GM19025 (cell line): ENCODE measurements around the gene SIRT1.
"Not testable (repeated sequence)": the region's sequence is repeated elsewhere in the genome, so short reads cannot be mapped to it uniquely, and the experiment has no call there.

Source experiments
- ATAC-seq: cut with Tn5 transposase; IDR thresholded peaks from one replicate; pipeline ENCODE4 v1.9.1; 2021; ENCODE audit warnings: mild to moderate bottlenecking, low read depth, moderate library complexity; ENCODE audit not compliant: unreplicated experiment

Gene SIRT1

DNA sequence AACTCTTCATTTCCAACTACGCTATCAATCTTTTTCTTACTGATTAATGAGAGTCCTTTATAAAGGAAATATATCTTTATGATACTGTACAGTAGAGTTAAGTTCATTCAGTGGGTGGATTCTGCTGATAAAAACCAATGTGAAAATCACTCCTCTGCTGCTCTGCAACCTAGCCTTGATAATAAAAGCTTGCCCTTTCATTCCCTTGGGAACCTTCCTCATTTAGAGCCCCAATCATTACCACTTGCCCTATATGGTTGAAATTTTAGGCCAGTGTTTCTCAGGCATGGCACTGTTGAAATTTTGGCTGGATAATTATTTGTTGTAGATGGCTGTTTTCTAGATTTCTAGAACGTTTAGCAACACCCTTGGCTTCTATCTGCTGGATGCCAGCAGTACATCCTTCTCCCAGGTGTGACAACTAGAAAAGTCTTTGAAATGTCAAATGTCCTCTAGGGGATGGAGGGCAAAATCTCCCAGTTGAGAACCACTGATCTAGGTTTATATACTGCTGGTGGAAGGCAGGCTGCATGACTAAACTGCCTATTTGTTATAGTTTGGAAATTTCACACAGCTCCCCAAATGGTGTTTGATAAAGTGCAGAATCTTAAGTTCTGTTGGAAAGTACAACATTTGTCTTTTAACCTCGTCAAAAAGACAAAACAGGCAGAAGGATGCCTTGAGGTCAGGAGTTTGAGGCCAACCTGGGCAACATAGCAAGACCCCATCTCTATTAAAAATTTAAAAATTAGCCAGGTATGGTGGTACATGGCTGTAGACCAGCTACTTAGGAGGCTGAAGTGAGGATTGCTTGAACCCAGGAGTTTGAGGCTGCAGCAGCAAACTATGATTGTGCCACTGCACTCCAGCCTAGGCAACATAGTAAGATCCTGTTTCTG is 8.9 kb upstream of the SIRT1 start:
- no peak for ATAC-seq

DNA sequence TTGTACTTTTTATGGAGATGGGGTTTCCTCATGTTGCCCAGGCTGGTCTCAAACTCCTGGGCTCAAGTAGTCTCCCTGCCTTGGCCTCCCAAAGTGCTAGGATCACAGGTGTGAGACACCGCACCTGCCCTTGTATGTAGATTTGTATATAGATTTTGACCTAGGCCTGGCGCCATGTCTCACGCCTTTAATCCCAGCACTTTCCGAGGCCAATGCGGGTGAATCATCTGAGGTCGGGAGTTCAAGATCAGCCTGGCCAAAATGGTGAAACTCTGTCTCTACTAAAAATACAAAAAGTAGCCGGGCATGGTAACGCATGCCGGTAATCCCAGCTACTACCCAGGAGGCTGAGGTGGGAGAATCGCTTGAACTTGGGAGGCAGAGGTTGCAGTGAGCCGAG is 7.0 kb upstream of the SIRT1 start:
- not testable (repeated sequence) for ATAC-seq

GRCh38 chr10:67878133-67878532 is 6.3 kb upstream of the SIRT1 start:
- ATAC-seq, result no peak

- ATAC-seq, result no peak
These were observed 645 bp upstream of the SIRT1 start for GRCh38 chr10:67883710-67884312.

DNA sequence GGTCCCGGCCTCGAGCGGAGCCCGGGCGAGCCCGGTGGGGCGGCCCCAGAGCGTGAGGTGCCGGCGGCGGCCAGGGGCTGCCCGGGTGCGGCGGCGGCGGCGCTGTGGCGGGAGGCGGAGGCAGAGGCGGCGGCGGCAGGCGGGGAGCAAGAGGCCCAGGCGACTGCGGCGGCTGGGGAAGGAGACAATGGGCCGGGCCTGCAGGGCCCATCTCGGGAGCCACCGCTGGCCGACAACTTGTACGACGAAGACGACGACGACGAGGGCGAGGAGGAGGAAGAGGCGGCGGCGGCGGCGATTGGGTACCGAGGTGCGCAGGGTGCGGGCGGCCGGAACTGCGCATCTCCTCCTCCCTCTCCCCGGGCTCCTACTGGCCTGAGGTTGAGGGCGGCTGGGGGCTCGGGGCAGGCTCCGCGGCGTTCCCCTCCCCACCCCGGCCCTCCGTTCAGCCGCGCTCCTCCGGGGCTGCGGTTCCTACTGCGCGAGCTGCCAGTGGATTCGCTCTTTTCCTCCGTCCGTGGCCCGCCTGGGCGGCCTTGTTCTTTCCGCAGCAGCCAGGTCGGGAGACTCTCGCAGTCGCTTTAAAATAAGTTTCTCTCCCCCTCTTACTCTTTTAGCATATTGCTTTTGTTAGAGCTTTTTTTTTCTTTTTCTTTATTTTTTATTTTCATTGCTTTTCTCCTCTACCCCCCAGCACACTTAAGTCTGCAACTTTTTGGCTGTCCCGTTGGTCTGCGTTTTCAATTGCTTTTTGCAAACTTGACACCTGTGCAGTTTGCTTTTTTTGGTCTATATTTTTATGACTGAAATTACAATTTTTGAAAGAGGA is 600 bp downstream of the SIRT1 start:
- ATAC-seq, result peak; percentile 54

DNA sequence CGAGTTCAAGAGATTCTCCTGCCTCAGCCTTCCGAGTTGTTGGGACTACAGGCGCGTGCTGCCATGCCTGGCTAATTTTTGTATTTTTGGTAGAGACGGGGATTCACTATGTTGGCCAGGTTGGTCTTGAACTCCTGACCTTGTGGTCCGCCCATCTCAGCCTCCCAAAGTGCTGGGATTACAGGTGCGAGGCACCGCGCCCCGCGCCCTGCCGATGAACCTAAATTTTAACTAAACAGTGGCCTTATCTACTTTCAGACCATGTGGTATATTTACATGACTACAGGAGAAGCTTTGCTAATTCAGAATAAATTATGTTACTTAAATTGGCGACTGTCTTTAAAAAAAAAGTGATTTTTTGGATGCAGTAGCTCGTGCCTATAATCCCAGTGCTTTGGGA is 9.2 kb downstream of the SIRT1 start:
- ATAC-seq, result no peak

DNA sequence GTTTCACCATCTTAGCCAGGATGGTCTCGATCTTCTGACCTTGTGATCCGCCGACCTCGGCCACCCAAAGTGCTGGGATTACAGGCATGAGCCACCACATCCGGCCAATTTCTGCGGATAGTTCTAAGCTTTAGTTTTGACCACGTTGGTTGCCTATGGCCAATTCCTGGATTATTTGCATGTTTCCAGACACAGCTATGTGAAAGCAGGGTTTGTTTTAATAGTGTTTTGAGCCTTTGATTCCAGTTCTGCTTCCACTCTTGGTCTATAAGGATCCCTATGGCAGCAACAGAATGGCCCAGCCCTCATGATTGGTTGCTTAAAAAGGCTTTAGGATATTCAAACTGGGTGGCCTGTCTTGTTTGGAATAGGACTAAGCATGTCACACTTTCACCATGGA is 19.1 kb downstream of the SIRT1 start:
- no peak for ATAC-seq

- no peak for ATAC-seq
These were observed 28.0 kb downstream of the SIRT1 start for GRCh38 chr10:67912331-67912946.

DNA sequence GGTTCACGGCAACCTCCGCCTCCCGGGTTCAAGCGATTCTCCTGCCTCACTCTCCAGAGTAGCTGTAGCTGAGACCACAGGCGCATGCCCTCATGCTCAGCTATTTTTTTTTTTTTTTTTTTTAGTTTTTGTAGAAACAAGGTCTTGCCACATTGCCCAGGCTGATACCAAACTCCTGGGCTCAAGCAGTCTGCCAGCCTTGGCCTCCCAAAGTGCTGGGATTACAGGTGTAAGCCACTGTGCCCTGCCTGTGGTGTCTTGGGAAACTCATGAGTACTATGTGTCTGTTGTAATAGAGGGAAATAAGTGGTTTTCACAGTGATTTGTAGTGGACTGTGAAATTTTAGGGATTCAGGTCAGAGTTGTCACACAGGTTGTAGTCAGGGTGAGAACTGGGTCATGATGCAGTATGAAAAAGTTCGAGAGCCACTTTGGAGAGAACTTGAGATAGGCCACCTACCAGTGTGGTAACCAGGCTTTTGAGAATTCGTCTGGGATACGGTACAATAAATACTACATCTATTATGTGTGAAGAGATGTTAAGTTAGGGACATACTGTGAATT is 30.4 kb downstream of the SIRT1 start:
- no peak for ATAC-seq

DNA sequence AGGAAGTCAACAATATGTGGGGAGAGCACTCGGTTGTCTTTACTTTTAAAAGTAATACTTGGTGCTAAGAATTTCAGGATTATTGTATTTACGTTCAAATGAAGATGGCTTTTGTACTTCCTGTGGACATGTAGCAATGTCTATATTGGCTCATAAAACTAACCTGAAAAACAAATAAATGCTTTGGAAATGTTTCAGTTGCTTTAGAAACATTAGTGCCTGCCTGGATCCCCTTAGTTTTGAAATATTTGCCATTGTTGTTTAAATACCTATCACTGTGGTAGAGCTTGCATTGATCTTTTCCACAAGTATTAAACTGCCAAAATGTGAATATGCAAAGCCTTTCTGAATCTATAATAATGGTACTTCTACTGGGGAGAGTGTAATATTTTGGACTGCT is 32.7 kb downstream of the SIRT1 start:
- ATAC-seq, result no peak

DNA sequence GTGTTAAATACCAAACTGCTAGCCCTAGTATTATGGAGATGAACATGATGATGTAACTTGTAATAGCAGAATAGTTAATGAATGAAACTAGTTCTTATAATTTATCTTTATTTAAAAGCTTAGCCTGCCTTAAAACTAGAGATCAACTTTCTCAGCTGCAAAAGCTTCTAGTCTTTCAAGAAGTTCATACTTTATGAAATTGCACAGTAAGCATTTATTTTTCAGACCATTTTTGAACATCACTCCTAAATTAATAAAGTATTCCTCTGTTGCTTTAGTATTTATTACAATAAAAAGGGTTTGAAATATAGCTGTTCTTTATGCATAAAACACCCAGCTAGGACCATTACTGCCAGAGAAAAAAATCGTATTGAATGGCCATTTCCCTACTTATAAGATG is 33.2 kb downstream of the SIRT1 start:
- ATAC-seq, result no peak

GRCh38 chr10:67921065-67921464 is 36.6 kb downstream of the SIRT1 start:
- no peak for ATAC-seq

GRCh38 chr10:67923551-67923950 is 39.1 kb downstream of the SIRT1 start:
- ATAC-seq, result no peak

- ATAC-seq, result no peak
These were observed 39.7 kb downstream of the SIRT1 start for GRCh38 chr10:67924136-67924535.

- no peak for ATAC-seq
These were observed 41.1 kb downstream of the SIRT1 start for GRCh38 chr10:67925449-67926005.

DNA sequence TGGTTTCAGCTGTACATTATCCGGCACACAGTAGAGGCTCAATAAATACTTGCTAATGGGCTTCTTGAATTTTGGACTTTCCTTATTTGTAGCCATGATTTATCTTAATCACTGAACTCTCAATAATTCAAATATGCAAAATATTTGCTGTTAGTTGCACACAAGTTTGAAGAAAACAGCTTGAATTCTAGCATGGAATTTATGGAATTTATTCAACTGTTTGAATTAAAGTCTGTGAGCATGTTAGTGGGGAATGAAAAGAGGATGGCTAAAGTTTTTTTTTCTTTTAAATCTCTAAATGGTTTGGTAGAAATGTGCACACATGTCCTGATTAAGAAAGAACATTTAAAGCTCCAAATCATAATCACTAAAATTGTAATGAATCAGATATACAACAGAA is 42.5 kb downstream of the SIRT1 start:
- no peak for ATAC-seq

DNA sequence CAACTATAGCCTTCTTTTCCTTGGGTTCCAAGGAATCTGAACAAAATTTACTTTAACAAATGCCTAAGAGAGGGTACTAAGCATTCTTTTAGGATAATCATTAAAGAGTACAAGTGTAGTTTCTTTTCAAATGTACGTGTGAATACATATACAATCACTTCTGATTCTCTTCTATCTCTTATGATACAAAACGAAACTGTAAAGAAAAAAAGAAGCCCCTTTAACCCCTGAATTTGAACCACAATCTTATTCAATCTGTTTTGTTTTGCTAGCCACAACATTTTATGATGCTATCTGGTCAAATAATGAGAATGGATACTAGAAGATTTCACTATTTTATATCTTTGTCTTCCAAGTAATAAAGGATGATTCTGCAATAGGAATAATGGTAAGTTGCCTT is 48.7 kb downstream of the SIRT1 start:
- ATAC-seq, result no peak

DNA sequence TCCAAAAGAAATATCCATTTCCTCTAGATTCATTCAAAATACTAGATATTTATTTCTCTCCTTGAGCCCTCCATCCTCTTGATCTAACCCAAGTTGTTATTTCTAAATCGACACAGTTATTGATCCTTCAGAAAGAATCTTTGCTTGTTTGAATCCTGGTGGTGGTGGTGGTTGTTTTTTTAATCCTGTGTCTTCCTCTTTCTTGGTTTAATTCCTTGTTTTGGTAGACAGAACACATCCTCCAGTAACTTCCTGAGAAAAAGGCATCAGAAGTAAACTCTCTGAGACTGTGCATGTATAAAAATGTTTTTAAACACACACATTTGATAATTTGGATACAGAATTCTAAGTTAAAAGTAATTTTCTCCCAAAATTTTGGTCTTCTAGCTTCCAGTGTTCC is 49.9 kb downstream of the SIRT1 start:
- ATAC-seq, result no peak

- ATAC-seq, result no peak
These were observed 50.8 kb downstream of the SIRT1 start for GRCh38 chr10:67935223-67935622.

GRCh38 chr10:67936416-67936815 is 52.0 kb downstream of the SIRT1 start:
- no peak for ATAC-seq
